GM18907 (cell line): Measurements from ENCODE around the gene PGBD1.

Experiments
- ATAC-seq: cut with Tn5 transposase; IDR thresholded peaks from one replicate; pipeline ENCODE4 v1.9.1; 2021; ENCODE audit warnings: mild to moderate bottlenecking, moderate library complexity; ENCODE audit not compliant: unreplicated experiment

PGBD1 gene

GRCh38 chr6:28281288-28282064, at the start of gene PGBD1:
TSS of gene PGBD1 (plus strand) at chr6:28281572. CDS start at chr6:28283814, 2,242 bp downstream.
- ATAC-seq: peak; percentile 86

DNA sequence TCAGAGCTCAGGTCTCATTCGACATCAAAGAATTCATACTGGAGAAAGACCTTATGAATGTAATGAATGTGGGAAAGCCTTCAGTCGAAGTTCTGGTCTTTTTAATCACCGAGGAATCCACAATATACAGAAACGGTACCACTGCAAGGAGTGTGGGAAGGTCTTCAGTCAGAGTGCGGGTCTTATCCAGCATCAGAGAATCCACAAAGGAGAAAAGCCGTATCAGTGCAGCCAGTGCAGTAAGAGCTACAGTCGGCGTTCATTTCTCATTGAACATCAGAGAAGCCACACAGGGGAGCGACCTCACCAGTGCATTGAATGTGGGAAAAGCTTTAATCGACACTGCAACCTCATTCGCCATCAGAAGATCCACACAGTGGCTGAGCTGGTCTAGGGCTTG, 48.6 kb upstream of the PGBD1 start:
- ATAC-seq: no peak

DNA sequence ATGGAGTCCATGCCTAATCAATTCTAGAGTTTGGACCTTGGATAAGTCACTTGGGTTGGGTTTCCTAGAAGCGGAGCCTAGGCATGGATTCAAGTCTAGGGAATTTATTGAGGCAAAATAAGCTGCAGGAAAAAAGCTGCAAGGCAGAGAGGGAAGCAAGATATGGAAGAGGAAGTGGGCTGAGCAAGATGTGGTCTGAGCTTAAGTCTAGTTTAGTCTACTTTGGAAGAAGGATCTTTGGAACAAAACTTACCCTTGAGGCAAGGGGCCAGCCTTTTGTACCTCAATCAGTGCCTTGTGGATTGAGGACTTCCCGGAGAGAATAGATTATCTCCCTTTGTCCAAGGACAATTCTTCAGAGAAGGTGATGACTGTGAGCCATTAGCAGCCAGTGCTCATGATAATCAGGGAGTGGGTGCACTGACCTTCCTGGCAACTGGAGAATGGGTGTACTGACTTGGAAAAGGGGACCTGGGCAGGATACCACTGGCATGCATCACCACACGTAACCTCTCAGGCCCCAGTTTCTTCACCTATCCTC, 45.4 kb upstream of the PGBD1 start:
- ATAC-seq: no peak

DNA sequence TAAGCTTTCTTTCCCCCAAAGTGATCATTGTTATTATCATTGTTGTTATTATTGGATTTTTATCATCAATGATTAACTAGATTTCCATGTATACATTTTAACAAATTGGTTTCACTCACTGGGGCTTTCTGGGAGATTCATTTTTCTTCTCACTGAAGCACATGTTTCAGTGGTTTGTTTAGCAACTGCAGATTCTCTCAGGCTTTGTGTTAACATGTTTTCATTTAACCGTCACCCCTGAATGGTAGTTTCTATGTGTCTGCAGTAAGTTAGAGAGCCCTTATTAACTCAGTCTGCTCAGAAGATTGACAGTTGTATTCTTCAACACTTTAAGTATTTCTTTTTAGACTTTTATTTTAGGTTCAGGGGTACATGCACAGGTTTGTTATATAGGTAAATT, 41.7 kb upstream of the PGBD1 start:
- peak; percentile 69 for ATAC-seq

DNA sequence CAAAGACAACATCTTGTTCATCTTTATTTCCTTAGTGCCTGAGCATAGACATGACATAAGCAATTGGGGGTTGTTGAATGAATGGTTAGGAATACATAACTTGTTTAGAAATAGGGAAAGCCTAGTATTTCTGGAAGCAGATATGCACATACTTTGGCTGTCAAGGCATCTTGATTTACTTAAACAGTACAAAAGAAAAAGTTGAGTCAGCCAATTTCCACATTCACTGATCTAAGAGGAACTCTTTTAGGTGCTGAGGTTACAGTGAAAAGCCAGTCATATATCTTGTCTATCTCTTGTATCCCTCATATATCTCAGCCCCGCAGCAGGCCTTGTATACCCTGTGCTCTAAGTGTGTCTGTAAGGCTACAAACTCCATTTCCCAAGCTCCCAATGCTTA, 40.9 kb upstream of the PGBD1 start:
- no peak for ATAC-seq

- ATAC-seq: no peak
These were observed 37.4 kb upstream of the PGBD1 start for GRCh38 chr6:28243946-28244345.

DNA sequence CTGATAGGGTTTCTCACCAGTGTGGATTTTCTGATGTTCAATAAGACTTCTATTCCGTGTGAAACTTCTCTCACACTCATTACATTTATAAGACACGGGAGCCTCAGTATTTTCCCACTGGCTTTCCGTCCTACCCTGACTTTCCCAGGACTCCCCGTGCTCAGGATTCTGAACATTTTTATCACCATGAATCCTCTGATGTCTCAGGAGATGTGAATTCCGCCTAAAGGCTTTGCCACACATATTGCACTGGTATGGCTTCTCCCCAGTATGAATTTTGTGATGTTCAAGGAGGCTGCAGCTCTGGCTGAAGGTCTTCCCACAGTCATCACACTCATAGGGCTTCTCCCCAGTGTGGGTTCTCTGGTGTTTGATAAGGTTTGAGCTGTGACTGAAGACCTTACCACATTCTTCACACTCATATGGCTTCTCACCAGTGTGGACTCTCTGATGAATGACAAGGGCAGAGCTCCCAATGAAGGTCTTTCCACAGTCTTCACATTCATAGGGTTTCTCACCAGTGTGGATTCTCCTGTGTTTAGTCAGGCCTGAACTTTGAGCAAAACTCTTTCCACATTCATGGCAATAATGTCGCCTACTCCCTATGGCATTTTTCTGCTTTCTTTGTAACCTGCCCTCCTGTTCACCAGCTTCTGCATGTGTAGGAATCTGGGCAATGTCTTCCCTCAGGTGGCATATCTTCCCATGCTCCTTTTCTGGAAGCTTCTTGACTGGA, 36.0 kb upstream of the PGBD1 start:
- no peak for ATAC-seq

GRCh38 chr6:28248916-28249315, 32.5 kb upstream of the PGBD1 start:
- no peak for ATAC-seq

DNA sequence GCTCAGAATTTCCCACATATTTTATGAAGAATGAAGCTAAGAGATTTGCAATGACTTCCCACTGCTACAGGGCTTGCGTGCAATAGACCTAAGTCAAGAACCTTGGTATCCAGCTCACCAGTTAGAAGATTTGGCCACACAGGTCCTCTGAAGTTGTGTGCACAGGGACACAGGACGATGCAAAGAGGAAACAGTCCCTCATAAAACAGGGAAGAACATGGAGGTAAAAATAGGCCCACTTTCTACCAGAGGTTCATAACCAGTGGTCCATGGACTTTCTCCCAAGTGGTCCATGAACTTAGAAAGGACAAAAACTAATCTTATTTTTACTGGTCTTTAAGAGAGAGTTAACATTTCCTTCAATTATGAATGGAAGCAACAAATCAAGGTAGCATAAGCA, 30.6 kb upstream of the PGBD1 start:
- no peak for ATAC-seq

- ATAC-seq: peak; percentile 37
These were observed 29.7 kb upstream of the PGBD1 start for GRCh38 chr6:28251661-28252008.

DNA sequence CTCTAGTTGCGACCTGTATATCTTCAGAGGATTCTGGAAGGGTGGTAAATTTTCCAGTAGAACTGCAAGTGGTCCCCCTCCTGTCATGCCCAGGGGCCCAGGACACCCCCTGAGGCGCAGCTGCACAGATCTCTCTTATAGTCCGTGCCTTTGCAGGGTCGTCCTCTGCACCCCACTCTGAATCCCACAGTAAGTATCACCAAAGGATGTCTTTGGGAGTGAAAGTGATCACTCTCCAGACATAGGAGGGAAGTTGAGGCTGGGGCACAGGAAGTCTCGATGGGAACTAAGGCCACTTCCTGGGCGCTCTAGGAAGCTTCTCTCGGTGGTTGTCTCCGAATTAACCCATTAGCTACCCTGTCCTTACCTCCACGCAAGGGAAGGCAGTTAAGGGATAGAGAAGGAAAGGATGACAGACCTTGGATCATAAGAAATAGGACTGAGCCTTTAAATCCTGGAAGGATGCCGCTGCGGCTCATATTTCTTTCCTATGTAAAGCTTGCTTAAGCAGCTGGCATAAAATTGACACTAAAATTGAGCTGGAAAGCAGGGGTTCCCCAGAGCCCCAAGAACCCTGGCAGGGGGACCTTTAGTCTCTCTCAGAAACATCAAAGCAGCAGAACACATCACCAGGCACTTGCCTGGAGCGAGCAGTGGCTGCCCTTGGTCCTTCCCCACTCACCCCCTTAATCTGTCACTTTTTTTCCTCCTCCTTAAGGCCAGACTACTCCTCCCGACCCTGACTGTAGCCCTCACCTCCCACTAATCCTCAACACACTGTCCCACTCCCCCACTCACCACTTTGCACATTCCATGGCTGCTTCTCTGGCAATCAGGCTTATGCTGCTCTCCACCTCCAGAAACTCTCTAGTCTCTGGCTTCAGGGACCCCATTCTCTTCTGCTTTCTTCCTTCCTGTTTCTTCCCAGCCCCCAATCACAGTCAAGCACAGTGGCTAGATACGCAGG, 29.1 kb upstream of the PGBD1 start, which contains the start of gene ZKSCAN4:
Gene ZKSCAN4 (minus strand): TSS at position 261 of the 967 bp plus-strand sequence. CDS start 289 bp downstream, outside the sequence.
- peak; percentile 85 for ATAC-seq

GRCh38 chr6:28254121-28254519, 27.3 kb upstream of the PGBD1 start:
- ATAC-seq: no peak

DNA sequence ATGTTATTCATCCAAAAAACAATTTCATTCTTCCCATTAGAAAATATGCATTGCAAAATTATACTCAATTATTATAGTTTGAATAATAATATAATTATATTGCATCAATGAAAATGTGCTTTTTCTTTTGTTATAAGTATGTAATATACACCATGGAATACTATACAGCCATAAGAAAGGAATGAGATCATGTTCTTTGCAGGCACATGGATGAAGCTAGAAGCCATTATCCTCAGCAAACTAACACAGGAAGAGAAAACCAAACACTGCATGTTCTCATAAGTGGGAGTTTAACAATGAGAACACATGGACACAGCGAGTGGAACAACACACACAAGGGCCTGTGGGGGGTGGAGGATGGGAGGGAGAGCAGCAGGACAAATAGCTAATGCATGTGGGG, 24.3 kb upstream of the PGBD1 start:
- ATAC-seq: no peak

DNA sequence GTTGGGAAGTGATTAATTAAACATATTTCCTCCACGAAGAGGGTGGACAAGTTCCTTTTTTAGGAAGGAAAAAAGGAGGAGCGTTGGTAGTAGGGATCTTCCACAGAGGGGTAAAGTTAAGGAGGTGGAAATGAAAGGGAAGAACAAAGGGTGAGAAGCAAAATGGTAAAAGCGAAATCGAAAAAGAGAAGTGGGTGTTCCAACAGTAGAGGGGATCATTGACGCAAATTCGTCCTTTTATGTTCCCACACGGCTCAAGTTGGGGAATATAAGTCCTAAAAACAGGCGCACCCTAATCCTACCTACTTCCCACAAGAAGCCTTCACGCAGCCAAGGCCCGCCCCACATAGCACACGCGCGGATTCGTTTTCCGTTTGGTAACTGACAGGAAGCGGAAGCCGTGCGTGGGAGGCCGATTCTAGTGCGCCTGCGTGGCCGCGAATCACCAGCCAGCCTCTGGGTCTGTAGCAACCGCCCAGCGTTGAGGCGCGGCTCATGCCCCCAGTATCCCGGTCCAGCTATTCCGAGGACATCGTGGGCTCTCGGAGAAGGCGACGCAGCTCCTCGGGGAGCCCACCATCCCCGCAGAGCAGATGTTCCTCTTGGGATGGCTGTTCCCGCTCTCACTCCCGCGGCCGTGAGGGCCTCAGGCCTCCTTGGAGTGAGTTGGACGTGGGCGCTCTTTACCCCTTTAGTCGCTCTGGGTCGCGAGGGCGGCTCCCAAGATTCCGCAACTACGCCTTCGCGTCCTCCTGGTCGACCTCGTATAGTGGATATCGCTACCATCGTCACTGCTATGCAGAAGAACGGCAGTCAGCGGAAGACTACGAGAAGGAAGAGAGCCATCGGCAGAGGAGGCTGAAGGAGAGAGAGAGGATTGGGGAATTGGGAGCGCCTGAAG, 22.2 kb upstream of the PGBD1 start, which contains the start of gene NKAPL:
Gene NKAPL (plus strand): TSS at position 421 of the 901 bp plus-strand sequence. CDS start 75 bp downstream, at position 496.
- no peak for ATAC-seq

DNA sequence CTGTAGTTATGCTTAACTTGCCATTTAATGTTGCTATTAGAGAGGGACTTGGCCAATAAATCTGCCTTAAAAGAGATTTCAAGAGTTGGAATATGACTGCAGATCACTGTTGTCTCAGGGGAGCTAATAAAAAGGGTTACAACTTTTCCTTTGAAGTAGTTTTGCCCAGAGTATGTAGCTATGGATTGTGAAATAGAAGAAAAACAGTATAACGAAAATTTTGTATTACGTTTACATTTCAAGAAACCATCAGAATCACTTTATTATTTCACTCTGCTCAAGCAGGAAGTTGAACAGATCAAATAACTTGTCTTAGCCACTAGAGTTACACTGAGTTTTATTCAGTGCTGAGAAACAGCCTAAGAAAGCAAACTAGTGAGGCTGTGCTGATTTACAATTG, 17.4 kb upstream of the PGBD1 start:
- no peak for ATAC-seq

GRCh38 chr6:28264834-28265401, 16.5 kb upstream of the PGBD1 start:
- ATAC-seq: no peak

- ATAC-seq: no peak
These were observed 14.8 kb upstream of the PGBD1 start for GRCh38 chr6:28266563-28266961.

DNA sequence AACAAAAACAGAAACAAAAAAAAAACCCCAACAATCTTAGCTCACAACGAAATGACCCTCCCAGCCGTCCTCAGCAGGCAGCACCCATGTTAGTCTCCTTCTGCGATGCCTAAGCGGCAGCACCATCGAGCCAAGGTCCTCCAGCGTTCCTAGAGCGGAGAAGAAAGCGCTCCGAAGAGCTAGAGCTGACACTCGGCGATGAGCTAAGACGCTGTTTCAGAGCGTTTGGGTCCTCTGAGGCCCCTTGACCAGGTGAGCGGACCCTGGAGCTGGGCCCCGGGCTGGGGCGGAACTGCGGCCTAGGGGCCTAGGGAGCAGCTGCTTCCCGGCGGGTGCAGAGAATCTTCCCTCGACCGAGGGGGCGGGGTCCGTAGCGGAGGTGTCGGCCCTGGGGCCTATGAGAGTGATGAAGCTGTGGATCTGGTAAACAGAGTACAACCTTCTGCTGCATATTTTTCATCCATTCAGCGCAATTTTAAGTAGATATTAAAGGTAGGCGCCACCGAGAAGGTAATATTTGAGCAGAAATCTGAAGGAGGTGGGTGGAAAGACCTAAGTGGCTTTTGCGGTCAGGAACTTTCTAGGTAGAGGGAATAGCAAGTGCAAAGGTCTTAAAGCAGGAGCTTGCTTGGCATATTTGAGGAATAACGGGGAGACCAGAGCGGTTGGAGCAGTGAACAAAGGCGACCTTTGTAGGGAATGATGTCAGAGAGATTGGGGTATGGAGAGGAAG, 14.2 kb upstream of the PGBD1 start, which contains the start of gene ZSCAN26:
Gene ZSCAN26 (plus strand): TSS at position 182 of the 733 bp plus-strand sequence. CDS start 4,777 bp downstream, outside the sequence.
- peak; percentile 90 for ATAC-seq

DNA sequence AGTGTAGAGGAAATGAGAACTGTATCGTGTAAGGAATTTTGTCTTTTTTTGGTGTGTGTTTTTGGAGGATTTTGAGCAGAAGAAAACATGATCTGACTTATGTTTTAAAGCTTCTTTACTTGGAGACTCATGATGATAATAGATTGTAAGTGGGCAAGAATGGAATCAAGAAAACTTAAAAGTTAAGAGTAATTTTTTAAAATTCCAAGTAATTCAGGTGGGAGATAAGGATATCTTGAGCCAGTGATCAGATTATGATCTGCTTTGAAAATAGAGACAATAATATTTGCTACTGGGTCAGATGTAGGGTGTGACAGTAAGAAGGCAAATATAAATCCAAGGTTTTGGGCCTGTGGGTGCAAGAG, 13.7 kb upstream of the PGBD1 start:
- ATAC-seq: no peak
